ENCODE results near the gene DAGLA.
A peak's percentile ranks its signal among the peaks of the same experiment; 100 is the strongest.

The DAGLA gene

DNA sequence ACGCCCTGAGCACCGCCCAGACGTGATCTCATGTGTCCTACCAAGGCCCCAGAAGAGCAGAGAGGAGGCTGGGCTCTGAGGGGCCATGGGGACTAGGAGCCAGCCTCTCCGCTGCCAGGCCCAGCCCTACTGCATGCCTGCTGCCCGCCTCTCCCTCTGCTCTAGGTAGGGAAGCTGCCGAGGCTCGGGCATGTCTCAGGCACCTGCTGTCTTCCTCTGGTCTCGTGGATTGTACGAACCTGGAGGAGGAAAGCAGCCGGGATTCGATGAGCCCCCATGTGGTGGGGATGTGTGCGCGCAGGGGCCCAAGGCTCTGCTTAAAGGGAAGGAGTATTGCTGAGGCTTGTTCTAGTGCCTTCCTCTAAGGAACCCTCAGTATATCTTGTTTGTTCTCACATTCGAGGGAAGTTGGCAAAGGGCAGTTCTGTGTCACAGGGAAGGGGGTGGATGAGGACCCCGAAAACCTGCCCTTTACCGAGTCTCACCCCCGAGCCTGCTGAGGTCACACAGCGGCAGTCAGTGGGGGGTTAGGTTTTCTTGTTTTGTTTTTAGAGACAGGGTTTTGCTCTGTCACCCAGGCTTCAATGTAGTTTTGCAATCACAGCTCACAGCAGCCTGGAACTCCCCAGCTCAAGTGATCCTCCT lies 21.2 kb downstream of the DAGLA start:
- Histone ChIP-seq H3K4me3 (ENCODE audit: low read depth, low read length, poor library complexity, severe bottlenecking) (no peak overlapping the region), H3K9me2 (ENCODE audit: low read depth, low read length) (no peaks in the 10 kb centered on the region), H3K9me3 (ENCODE audit: low read length) (no peaks in the 10 kb centered on the region), H3K36me3 (ENCODE audit: insufficient read depth, low read length) (no peaks in the 10 kb centered on the region), H3K9ac (ENCODE audit: low read length) (no peak overlapping the region), H2AFZ (ENCODE audit: low read length) (no peak overlapping the region), H4K20me1 (ENCODE audit: insufficient read depth, low read length) (no peaks in the 10 kb centered on the region), H3F3A (ENCODE audit: insufficient read depth, low read length) (no peaks in the 10 kb centered on the region), H3K27ac (ENCODE audit: low read depth, low read length, poor library complexity, severe bottlenecking) (no peak overlapping the region), H3K4me2 (ENCODE audit: low read length) (no peak overlapping the region), H3K4me1 (ENCODE audit: insufficient read depth, low read length, severe bottlenecking) (no peaks in the 10 kb centered on the region), H3K27me3 (ENCODE audit: insufficient read depth, low read length) (no peaks in the 10 kb centered on the region), H3K79me2 (ENCODE audit: insufficient read depth, low read length) (no peaks in the 10 kb centered on the region)
- TF ChIP-seq EZH2 (IDR thresholded peaks at IDR 0.05; ENCODE audit: borderline replicate concordance, low read length): no peak
- TF ChIP-seq, protein P1, sequence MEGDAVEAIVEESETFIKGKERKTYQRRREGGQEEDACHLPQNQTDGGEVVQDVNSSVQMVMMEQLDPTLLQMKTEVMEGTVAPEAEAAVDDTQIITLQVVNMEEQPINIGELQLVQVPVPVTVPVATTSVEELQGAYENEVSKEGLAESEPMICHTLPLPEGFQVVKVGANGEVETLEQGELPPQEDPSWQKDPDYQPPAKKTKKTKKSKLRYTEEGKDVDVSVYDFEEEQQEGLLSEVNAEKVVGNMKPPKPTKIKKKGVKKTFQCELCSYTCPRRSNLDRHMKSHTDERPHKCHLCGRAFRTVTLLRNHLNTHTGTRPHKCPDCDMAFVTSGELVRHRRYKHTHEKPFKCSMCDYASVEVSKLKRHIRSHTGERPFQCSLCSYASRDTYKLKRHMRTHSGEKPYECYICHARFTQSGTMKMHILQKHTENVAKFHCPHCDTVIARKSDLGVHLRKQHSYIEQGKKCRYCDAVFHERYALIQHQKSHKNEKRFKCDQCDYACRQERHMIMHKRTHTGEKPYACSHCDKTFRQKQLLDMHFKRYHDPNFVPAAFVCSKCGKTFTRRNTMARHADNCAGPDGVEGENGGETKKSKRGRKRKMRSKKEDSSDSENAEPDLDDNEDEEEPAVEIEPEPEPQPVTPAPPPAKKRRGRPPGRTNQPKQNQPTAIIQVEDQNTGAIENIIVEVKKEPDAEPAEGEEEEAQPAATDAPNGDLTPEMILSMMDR (IDR thresholded peaks at IDR 0.05; ENCODE audit: low read length): peak; percentile 15; the same call in 1 of the 2 replicates

DNA sequence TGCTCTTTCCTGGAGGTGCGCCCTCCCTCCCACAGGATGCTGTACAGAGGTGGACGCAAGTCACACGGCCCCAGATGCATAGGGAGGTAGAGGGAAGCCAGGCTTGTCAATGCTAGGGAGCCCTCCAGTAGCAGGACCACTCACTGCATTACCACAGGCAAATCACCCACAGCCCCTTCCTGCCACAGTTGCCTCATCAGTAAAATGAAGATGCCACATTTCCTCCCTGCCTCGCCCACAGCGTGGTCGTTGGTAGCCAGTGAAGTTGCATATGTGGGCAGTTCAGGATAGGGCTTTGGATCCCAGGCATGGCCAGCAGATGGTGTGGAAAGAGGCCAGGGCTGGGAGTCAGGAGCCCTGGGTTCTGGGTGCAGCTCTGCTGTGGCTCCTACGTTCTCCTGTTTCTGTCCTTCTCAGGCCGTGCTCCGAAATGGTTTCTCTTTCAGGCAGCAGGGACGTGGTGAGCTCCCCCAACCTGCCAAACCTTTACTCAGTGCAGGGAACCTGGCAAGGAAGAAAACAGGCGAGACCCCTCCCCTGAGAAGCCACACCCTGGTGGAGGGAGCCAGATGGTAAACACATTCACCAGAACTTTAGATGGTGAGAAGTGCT lies 22.6 kb downstream of the DAGLA start:
- H3K4me2 ChIP-seq (ENCODE audit: low read length): no peak overlapping the region
- H3K27me3 ChIP-seq (ENCODE audit: insufficient read depth, low read length): 0 out of 2 replicates have a peak, but pooled peaks cover 3% of the 10 kb centered on the region

DNA sequence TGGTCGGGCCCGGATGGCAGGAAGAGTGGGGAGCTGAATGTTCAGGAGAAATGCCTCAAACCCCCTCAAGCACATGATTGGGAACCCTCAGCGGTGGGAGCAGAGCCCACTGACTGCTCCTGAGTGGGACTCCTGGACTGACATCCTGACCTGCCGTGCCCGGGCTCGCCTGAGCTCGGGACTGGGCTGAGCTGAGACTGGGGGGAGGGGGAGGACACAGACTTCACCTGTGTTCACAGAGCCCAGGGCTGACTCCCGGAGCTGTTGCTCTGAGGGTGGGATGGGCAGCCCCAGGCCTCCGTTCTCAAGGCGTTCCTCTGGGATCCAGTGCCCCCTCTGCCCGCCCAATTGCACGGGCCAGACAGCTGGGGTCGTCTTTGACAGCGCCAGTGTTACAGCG lies 24.6 kb downstream of the DAGLA start:
- no peaks in the 10 kb centered on the region for H3K9me3 ChIP-seq (ENCODE audit: low read length)
- H3K9ac ChIP-seq (ENCODE audit: low read length): no peak overlapping the region
- H3K9me2 ChIP-seq (ENCODE audit: low read depth, low read length): no peaks in the 10 kb centered on the region
- H3K27ac ChIP-seq (ENCODE audit: low read depth, low read length, poor library complexity, severe bottlenecking): no peak overlapping the region
- no peaks in the 10 kb centered on the region for H3F3A ChIP-seq (ENCODE audit: insufficient read depth, low read length)
- no peaks in the 10 kb centered on the region for H3K36me3 ChIP-seq (ENCODE audit: insufficient read depth, low read length)
- H2AFZ ChIP-seq (ENCODE audit: low read length): no peak overlapping the region
- no peaks in the 10 kb centered on the region for H3K79me2 ChIP-seq (ENCODE audit: insufficient read depth, low read length)
- TF ChIP-seq EZH2 (IDR thresholded peaks at IDR 0.05; ENCODE audit: borderline replicate concordance, low read length): no peak
- TF ChIP-seq, protein P1 (IDR thresholded peaks at IDR 0.05; ENCODE audit: low read length): no peak
- no peaks in the 10 kb centered on the region for H3K4me1 ChIP-seq (ENCODE audit: insufficient read depth, low read length, severe bottlenecking)
- no peak overlapping the region for H3K4me2 ChIP-seq (ENCODE audit: low read length)
- H3K27me3 ChIP-seq (ENCODE audit: insufficient read depth, low read length): 0 out of 2 replicates have a peak, but pooled peaks cover 3% of the 10 kb centered on the region
- H3K4me3 ChIP-seq (ENCODE audit: low read depth, low read length, poor library complexity, severe bottlenecking): no peak overlapping the region
- no peaks in the 10 kb centered on the region for H4K20me1 ChIP-seq (ENCODE audit: insufficient read depth, low read length)

More for the DNA sequence above, 22.6 kb downstream of the DAGLA start:
- Histone ChIP-seq H3K9ac (ENCODE audit: low read length) (no peak overlapping the region), H4K20me1 (ENCODE audit: insufficient read depth, low read length) (no peaks in the 10 kb centered on the region), H3K27ac (ENCODE audit: low read depth, low read length, poor library complexity, severe bottlenecking) (no peak overlapping the region), H3K4me3 (ENCODE audit: low read depth, low read length, poor library complexity, severe bottlenecking) (no peak overlapping the region), H3K9me3 (ENCODE audit: low read length) (no peaks in the 10 kb centered on the region), H3K9me2 (ENCODE audit: low read depth, low read length) (no peaks in the 10 kb centered on the region), H2AFZ (ENCODE audit: low read length) (no peak overlapping the region), H3F3A (ENCODE audit: insufficient read depth, low read length) (no peaks in the 10 kb centered on the region), H3K79me2 (ENCODE audit: insufficient read depth, low read length) (no peaks in the 10 kb centered on the region), H3K36me3 (ENCODE audit: insufficient read depth, low read length) (no peaks in the 10 kb centered on the region), H3K4me1 (ENCODE audit: insufficient read depth, low read length, severe bottlenecking) (no peaks in the 10 kb centered on the region)
- TF ChIP-seq, protein P1 (IDR thresholded peaks at IDR 0.05; ENCODE audit: low read length): no peak
- no peak for TF ChIP-seq EZH2 (IDR thresholded peaks at IDR 0.05; ENCODE audit: borderline replicate concordance, low read length)

All from OCI-LY1 (cell line).